ENCODE results near the gene PCBP3. TPM values are rescaled to one million over a fixed set of nuclear protein-coding genes. Genes with fewer than 3 reads are reported as not detected.

The PCBP3 gene
- total and polyA plus RNA-seq, 4 donors: 0.36 to 1.6 (median 0.42) TPM

- Histone ChIP-seq H3K4me3 (ENCODE audit: low read depth in 1 of 3, low read length in 3 of 3) (no peak overlapping the region), H3K27me3 (ENCODE audit: control insufficient read depth in 4 of 4, insufficient read depth in 4 of 4, low read length in 3 of 4) (no peaks in the 10 kb centered on the region), H3K9ac (ENCODE audit: low read depth in 1 of 2, low read length in 2 of 2) (no peak overlapping the region), H3K36me3 (ENCODE audit: control insufficient read depth in 4 of 4, insufficient read depth in 3 of 4, low read depth in 1 of 4, low read length in 3 of 4) (peaks cover 0 to 12% (median 7%) of the 10 kb centered on the region in 4 donors), H3K4me1 (ENCODE audit: control insufficient read depth in 4 of 4, insufficient read depth in 4 of 4, low read length in 3 of 4) (no peaks in the 10 kb centered on the region), H3K27ac (ENCODE audit: low read depth in 1 of 2, low read length in 2 of 2) (no peak overlapping the region), H3K9me3 (ENCODE audit: control insufficient read depth in 4 of 4, low read length in 3 of 4) (no peaks in the 10 kb centered on the region)
- TF ChIP-seq NR2F2 (IDR thresholded peaks at IDR 0.05): no peak
- no peak for TF ChIP-seq RXRA (IDR thresholded peaks at IDR 0.05)
- TF ChIP-seq MAX (IDR thresholded peaks at IDR 0.05): no peak
- no peak for TF ChIP-seq HNF4G (IDR thresholded peaks at IDR 0.05)
- TF ChIP-seq FOXA1 (IDR thresholded peaks at IDR 0.05): no peak
- no peak for TF ChIP-seq TAF1 (conservative IDR thresholded peaks at IDR 0.05)
- TF ChIP-seq, protein P1, sequence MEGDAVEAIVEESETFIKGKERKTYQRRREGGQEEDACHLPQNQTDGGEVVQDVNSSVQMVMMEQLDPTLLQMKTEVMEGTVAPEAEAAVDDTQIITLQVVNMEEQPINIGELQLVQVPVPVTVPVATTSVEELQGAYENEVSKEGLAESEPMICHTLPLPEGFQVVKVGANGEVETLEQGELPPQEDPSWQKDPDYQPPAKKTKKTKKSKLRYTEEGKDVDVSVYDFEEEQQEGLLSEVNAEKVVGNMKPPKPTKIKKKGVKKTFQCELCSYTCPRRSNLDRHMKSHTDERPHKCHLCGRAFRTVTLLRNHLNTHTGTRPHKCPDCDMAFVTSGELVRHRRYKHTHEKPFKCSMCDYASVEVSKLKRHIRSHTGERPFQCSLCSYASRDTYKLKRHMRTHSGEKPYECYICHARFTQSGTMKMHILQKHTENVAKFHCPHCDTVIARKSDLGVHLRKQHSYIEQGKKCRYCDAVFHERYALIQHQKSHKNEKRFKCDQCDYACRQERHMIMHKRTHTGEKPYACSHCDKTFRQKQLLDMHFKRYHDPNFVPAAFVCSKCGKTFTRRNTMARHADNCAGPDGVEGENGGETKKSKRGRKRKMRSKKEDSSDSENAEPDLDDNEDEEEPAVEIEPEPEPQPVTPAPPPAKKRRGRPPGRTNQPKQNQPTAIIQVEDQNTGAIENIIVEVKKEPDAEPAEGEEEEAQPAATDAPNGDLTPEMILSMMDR (IDR thresholded peaks at IDR 0.05; ENCODE audit: low read depth, low read length, missing input control): no peak
- TF ChIP-seq FOXA2 (IDR thresholded peaks at IDR 0.05): no peak
- no peak for TF ChIP-seq GABPA (IDR thresholded peaks at IDR 0.05 in 1 of 2, conservative IDR thresholded peaks at IDR 0.05 in 1 of 2)
- TF ChIP-seq, protein P2, sequence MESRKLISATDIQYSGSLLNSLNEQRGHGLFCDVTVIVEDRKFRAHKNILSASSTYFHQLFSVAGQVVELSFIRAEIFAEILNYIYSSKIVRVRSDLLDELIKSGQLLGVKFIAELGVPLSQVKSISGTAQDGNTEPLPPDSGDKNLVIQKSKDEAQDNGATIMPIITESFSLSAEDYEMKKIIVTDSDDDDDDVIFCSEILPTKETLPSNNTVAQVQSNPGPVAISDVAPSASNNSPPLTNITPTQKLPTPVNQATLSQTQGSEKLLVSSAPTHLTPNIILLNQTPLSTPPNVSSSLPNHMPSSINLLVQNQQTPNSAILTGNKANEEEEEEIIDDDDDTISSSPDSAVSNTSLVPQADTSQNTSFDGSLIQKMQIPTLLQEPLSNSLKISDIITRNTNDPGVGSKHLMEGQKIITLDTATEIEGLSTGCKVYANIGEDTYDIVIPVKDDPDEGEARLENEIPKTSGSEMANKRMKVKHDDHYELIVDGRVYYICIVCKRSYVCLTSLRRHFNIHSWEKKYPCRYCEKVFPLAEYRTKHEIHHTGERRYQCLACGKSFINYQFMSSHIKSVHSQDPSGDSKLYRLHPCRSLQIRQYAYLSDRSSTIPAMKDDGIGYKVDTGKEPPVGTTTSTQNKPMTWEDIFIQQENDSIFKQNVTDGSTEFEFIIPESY (IDR thresholded peaks at IDR 0.05): no peak
- no peak for TF ChIP-seq YY1 (IDR thresholded peaks at IDR 0.05)
- TF ChIP-seq, protein P3, sequence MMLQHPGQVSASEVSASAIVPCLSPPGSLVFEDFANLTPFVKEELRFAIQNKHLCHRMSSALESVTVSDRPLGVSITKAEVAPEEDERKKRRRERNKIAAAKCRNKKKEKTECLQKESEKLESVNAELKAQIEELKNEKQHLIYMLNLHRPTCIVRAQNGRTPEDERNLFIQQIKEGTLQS (IDR thresholded peaks at IDR 0.05): no peak
- TF ChIP-seq HNF4A (conservative IDR thresholded peaks at IDR 0.05): no peak
- no peak for DNase-seq (ENCODE audit: low spot score)
- WGBS: 92% methylated on average over 32 of the region's 32 CpGs
Measured at GRCh38 chr21:45989355-45990048, 346.0 kb downstream of the PCBP3 start.

DNA sequence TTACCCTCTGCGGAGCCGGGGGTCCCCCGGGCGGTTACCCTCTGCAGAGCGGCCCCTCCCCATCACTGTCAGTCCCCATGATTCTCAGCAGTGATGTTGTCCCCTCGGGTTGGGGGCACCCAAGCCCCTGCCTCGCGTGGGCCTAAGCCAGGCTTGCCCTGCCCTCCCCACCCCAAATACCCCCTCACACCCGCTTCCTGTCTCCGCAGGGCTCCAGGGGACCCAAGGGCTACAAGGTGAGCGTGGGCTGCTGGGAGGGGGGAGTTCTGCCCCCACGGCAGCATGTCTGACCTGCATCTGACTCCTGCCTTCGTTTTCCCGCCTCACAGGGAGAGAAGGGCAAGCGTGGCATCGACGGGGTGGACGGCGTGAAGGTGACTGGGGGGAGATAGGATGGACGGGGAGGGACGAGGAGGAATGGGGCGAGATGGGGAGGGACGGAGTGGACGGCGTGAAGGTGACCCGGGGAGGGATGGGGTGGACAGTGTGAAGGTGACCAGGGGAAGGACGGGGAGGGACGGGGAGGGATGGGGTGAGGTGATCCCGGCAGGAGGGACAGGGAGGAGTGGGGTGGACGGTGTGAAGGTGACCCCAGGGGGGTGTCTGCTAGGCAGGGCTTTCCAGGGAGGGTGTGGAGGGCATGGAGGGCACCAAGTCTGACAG is 346.7 kb downstream of the PCBP3 start:
- Histone ChIP-seq H3K4me1 (ENCODE audit: control insufficient read depth in 4 of 4, insufficient read depth in 4 of 4, low read length in 3 of 4) (no peaks in the 10 kb centered on the region), H3K4me3 (ENCODE audit: low read depth in 1 of 3, low read length in 3 of 3) (no peak overlapping the region), H3K36me3 (ENCODE audit: control insufficient read depth in 4 of 4, insufficient read depth in 3 of 4, low read depth in 1 of 4, low read length in 3 of 4) (peaks cover 0 to 12% (median 4%) of the 10 kb centered on the region in 4 donors), H3K9ac (ENCODE audit: low read depth in 1 of 2, low read length in 2 of 2) (no peak overlapping the region), H3K27me3 (ENCODE audit: control insufficient read depth in 4 of 4, insufficient read depth in 4 of 4, low read length in 3 of 4) (no peaks in the 10 kb centered on the region), H3K9me3 (ENCODE audit: control insufficient read depth in 4 of 4, low read length in 3 of 4) (no peaks in the 10 kb centered on the region), H3K27ac (ENCODE audit: low read depth in 1 of 2, low read length in 2 of 2) (no peak overlapping the region)
- no peak for DNase-seq (ENCODE audit: low spot score)
- TF ChIP-seq HNF4G (IDR thresholded peaks at IDR 0.05): no peak
- no peak for TF ChIP-seq FOXA2 (IDR thresholded peaks at IDR 0.05)
- TF ChIP-seq TAF1 (conservative IDR thresholded peaks at IDR 0.05): no peak
- TF ChIP-seq GABPA (IDR thresholded peaks at IDR 0.05 in 1 of 2, conservative IDR thresholded peaks at IDR 0.05 in 1 of 2): no peak
- TF ChIP-seq, protein P3 (IDR thresholded peaks at IDR 0.05): no peak
- no peak for TF ChIP-seq MAX (IDR thresholded peaks at IDR 0.05)
- no peak for TF ChIP-seq HNF4A (conservative IDR thresholded peaks at IDR 0.05)
- WGBS: 89% methylated on average over 30 of the region's 30 CpGs
